Natural killer cell (primary cell): ENCODE results near the gene TEKTIP1. TPM values are rescaled to one million over a fixed set of nuclear protein-coding genes. Genes with fewer than 3 reads are reported as not detected.

Source experiments
- ATAC-seq, 3 donors: fragments of 150-1000 bp in 2 of 3; fragments of 200-7000 bp in 1 of 3; cut with Tn5 transposase; 1 replicate in 1 of 3; 2 replicates in 2 of 3; pipeline ENCODE4 v1.10.0; 2021; ENCODE audit warnings: mild to moderate bottlenecking in 2 of 3, moderate library complexity in 2 of 3
- DNase-seq, 2 donors: peaks; one replicate each; pipeline versions ENCODE4 v3.0.0 to v3.0.0-alpha.2; 2013 to 2021; ENCODE audit warnings: mixed read lengths in 1 of 2
- H3K27ac ChIP-seq: one replicate; pipeline ENCODE4 v1.5.1; 2013; ENCODE audit warnings: mild to moderate bottlenecking, low read length
- H3K27me3 ChIP-seq: one replicate; pipeline ENCODE4 v1.6.1; 2013; ENCODE audit warnings: low read length; ENCODE audit not compliant: control insufficient read depth, insufficient read depth
- H3K36me3 ChIP-seq: one replicate; pipeline ENCODE4 v1.6.1; 2013; ENCODE audit warnings: low read length; ENCODE audit not compliant: control insufficient read depth, insufficient read depth
- H3K4me1 ChIP-seq: one replicate; pipeline ENCODE4 v1.6.1; 2013; ENCODE audit warnings: low read length; ENCODE audit not compliant: control insufficient read depth, insufficient read depth
- H3K4me3 ChIP-seq: one replicate; pipeline ENCODE4 v1.5.1; 2013; ENCODE audit warnings: low read length
- H3K9me3 ChIP-seq: one replicate; pipeline ENCODE4 v1.6.1; 2013; ENCODE audit warnings: low read length; ENCODE audit not compliant: control insufficient read depth, insufficient read depth
- H3K27ac Mint-ChIP-seq, 2 donors: one replicate each; pipeline ENCODE4 v1.8.0; 2022; ENCODE audit warnings: mild to moderate bottlenecking in 2 of 2, mixed read lengths in 2 of 2, moderate library complexity in 1 of 2
- H3K27me3 Mint-ChIP-seq, 2 donors: one replicate each; pipeline ENCODE4 v1.8.0; 2022; ENCODE audit warnings: low read depth in 2 of 2, mixed read lengths in 2 of 2
- H3K36me3 Mint-ChIP-seq: one replicate; pipeline ENCODE4 v1.8.0; 2022; ENCODE audit warnings: mixed read lengths
- H3K4me1 Mint-ChIP-seq, 2 donors: one replicate each; pipeline ENCODE4 v1.8.0; 2022; ENCODE audit warnings: mixed read lengths in 2 of 2
- H3K4me3 Mint-ChIP-seq: one replicate; pipeline ENCODE4 v1.8.0; 2022; ENCODE audit warnings: mild to moderate bottlenecking, moderate library complexity, mixed read lengths
- H3K9me3 Mint-ChIP-seq, 2 donors: one replicate each; pipeline ENCODE4 v1.8.0; 2022; ENCODE audit warnings: mixed read lengths in 2 of 2
- CTCF ChIP-seq: fragments of 200-600 bp; IDR thresholded peaks from one replicate; pipeline ENCODE4 v1.8.0; 2022; ENCODE audit warnings: antibody characterized with exemption
- WGBS: methylation state at CpG from one replicate; pipeline ENCODE4 v1.1.7; 2013; ENCODE audit warnings: missing lambda C conversion rate; ENCODE audit not compliant: insufficient coverage; 5-methylcytosine and 5-hydroxymethylcytosine counted together
- intact Hi-C: fragments of 100-400 bp; cut with micrococcal nuclease; formaldehyde crosslinking; loops from one replicate; pipeline ENCODE4 v1.14.2; 2022
- total RNA-seq, 4 donors: library from RNA; stranded (reverse); fragments of 120-200 nt in 1 of 4; gene quantifications; one replicate each; pipeline versions ENCODE4 v1.2.3 to v1.2.4, GENCODE V29; 2013 to 2022

TEKTIP1 gene
- total RNA-seq, 3 donors from 2014 or later (not counting 1 experiment from before 2014, with no cell fraction given), result 5.9 to 11.6 (median 6.4) TPM

- no peak for DNase-seq
- no peak overlapping the region for H3K27ac Mint-ChIP-seq
- no peak for TF ChIP-seq CTCF
- Histone ChIP-seq H3K4me1 (no peaks in the 10 kb centered on the region), H3K27ac (no peak overlapping the region), H3K27me3 (no peaks in the 10 kb centered on the region), H3K36me3 (peaks cover 62% of the 10 kb centered on the region), H3K9me3 (no peaks in the 10 kb centered on the region), H3K4me3 (no peak overlapping the region)
- intact Hi-C loops, result no loop called here
- WGBS, result 97% methylated on average over 29 of the region's 29 CpGs
- H3K36me3 Mint-ChIP-seq, result no peaks in the 10 kb centered on the region
- H3K9me3 Mint-ChIP-seq, result no peaks in the 10 kb centered on the region
- no peak for ATAC-seq
- H3K27me3 Mint-ChIP-seq, result no peaks in the 10 kb centered on the region
- H3K4me3 Mint-ChIP-seq, result no peak overlapping the region
- peaks cover 0 to 7% of the 10 kb centered on the region in 2 donors for H3K4me1 Mint-ChIP-seq
Observed at GRCh38 chr19:3531716-3532115, 7.3 kb upstream of the TEKTIP1 start.

- intact Hi-C loops, result no loop called here
- Mint-ChIP-seq H3K9me3 (no peaks in the 10 kb centered on the region), H3K36me3 (no peaks in the 10 kb centered on the region), H3K27me3 (no peaks in the 10 kb centered on the region), H3K4me3 (no peak overlapping the region), H3K4me1 (peaks cover 0 to 9% of the 10 kb centered on the region in 2 donors), H3K27ac (no peak overlapping the region)
- Histone ChIP-seq H3K27ac (no peak overlapping the region), H3K27me3 (no peaks in the 10 kb centered on the region), H3K4me1 (no peaks in the 10 kb centered on the region), H3K4me3 (no peak overlapping the region), H3K9me3 (no peaks in the 10 kb centered on the region), H3K36me3 (peaks cover 56% of the 10 kb centered on the region)
- DNase-seq (no peak), ATAC-seq (no peak)
- WGBS, result 97% methylated on average over 33 of the region's 33 CpGs
- TF ChIP-seq CTCF, result no peak
Observed at GRCh38 chr19:3532154-3532786, 6.7 kb upstream of the TEKTIP1 start.

- ATAC-seq, result no peak
- 94% methylated on average over 17 of the region's 17 CpGs for WGBS
Observed at GRCh38 chr19:3533033-3533432, 5.9 kb upstream of the TEKTIP1 start.

More at GRCh38 chr19:3533033-3533432, 5.9 kb upstream of the TEKTIP1 start:
- H3K27me3 ChIP-seq, result no peaks in the 10 kb centered on the region
- H3K36me3 ChIP-seq, result peaks cover 49% of the 10 kb centered on the region
- Mint-ChIP-seq H3K36me3 (no peaks in the 10 kb centered on the region), H3K9me3 (no peaks in the 10 kb centered on the region), H3K27me3 (no peaks in the 10 kb centered on the region), H3K27ac (no peak overlapping the region), H3K4me1 (peaks cover 0 to 16% of the 10 kb centered on the region in 2 donors), H3K4me3 (no peak overlapping the region)
- no peak for DNase-seq
- H3K4me3 ChIP-seq, result no peak overlapping the region
- TF ChIP-seq CTCF, result no peak
- H3K27ac ChIP-seq, result no peak overlapping the region
- H3K4me1 ChIP-seq, result no peaks in the 10 kb centered on the region
- intact Hi-C loops, result no loop called here
- H3K9me3 ChIP-seq, result no peaks in the 10 kb centered on the region
